NT2/D1 (cell line): ENCODE measurements around the gene MECR.

Experiments used
- DNase-seq: peaks from one replicate; pipeline ENCODE4 v3.0.0-alpha.2; 2011; ENCODE audit warnings: low read depth, low spot score
- H3K27me3 ChIP-seq: 2 replicates; pipeline ENCODE4 v1.6.0; 2011; ENCODE audit warnings: mild to moderate bottlenecking; ENCODE audit not compliant: insufficient read length, insufficient read depth
- H3K36me3 ChIP-seq: 2 replicates; pipeline ENCODE4 v1.6.1; 2011; ENCODE audit warnings: mild to moderate bottlenecking, low read length, mixed read lengths; ENCODE audit not compliant: insufficient read depth, insufficient read length
- H3K4me1 ChIP-seq: 2 replicates; pipeline ENCODE4 v1.5.1; 2011; ENCODE audit not compliant: insufficient read depth, insufficient read length
- H3K4me3 ChIP-seq: 2 replicates; pipeline ENCODE4 v1.5.1; 2011; ENCODE audit warnings: low read depth; ENCODE audit not compliant: insufficient read length
- H3K9ac ChIP-seq: 2 replicates; pipeline ENCODE4 v1.6.0; 2011; ENCODE audit warnings: low read depth; ENCODE audit not compliant: insufficient read length
- H3K9me3 ChIP-seq: 2 replicates; pipeline ENCODE4 v1.5.1; 2011; ENCODE audit warnings: mild to moderate bottlenecking, low read length; ENCODE audit not compliant: insufficient read depth
- SUZ12 ChIP-seq: IDR thresholded peaks from 2 replicates; pipeline ENCODE4 v1.6.1; 2011; ENCODE audit not compliant: insufficient read length, insufficient read depth; ENCODE audit errors: extremely low read depth
- YY1 ChIP-seq: IDR thresholded peaks from 2 replicates; pipeline ENCODE4 v1.6.1; 2011; ENCODE audit not compliant: insufficient read length, insufficient read depth
- ZNF274 ChIP-seq: IDR thresholded peaks from 2 replicates; pipeline ENCODE4 v1.6.1; 2011; ENCODE audit warnings: mild to moderate bottlenecking, low read depth, low read length

The MECR gene

DNA sequence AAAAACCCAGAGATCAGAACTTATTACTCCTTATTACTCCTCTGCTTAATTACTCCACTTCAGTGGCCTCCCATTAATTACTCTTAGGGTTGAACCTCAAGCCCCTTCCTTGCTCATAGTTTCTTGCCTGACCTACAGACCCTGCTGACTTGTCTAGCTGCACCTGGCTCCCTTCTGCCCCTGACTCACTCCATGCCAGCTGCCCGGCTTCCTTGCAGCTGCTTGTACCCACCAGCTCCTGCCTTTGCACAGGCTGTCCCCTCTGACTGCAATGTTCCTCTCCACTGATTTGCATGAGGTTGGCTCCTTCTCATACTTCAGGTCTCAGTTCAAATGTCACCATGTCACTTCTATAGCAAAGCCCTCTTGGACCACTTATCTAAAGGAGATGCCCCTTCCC is 3.7 kb upstream of the MECR start:
- H3K4me3 ChIP-seq: no peak overlapping the region

GRCh38 chr1:29233693-29234092 is 3.0 kb upstream of the MECR start:
- DNase-seq: no peak
- H3K4me1 ChIP-seq: peaks cover 9% of the 10 kb centered on the region
- no peaks in the 10 kb centered on the region for H3K9me3 ChIP-seq
- H3K4me3 ChIP-seq: no peak overlapping the region
- peaks cover 55% of the 10 kb centered on the region for H3K27me3 ChIP-seq
- H3K9ac ChIP-seq: peak overlapping the region; percentile 18
- H3K36me3 ChIP-seq: peaks cover 4% of the 10 kb centered on the region
- TF ChIP-seq YY1 (no peak), SUZ12 (no peak), ZNF274 (no peak)

More for the DNA sequence above, 3.7 kb upstream of the MECR start:
- Histone ChIP-seq H3K27me3 (peaks cover 62% of the 10 kb centered on the region), H3K9ac (no peak overlapping the region), H3K4me1 (peaks cover 16% of the 10 kb centered on the region), H3K9me3 (no peaks in the 10 kb centered on the region), H3K36me3 (no peaks in the 10 kb centered on the region)
- TF ChIP-seq SUZ12: no peak
- no peak for TF ChIP-seq ZNF274
- TF ChIP-seq YY1: no peak
- no peak for DNase-seq

DNA sequence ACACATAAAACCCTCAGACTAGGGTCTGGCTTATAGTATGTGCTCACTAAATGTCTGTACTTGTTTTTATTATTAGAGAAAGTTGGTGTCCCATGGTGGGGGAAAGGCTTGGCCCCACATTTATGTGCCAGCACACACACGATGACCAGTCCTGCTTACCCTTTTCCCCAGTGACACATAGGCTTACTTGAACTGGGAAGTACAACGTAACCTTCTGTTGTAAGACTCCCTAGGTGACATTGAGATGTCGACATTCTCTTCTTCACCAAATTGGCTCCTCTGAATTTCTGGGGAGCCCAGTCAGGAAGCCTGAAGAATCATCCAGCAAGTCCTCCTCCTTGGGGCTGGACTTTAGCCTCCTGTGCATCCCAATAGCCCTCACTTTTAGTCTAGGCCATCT is 1.7 kb upstream of the MECR start:
- H3K4me3 ChIP-seq: no peak overlapping the region
- TF ChIP-seq ZNF274 (no peak), SUZ12 (no peak), YY1 (no peak)
- H3K36me3 ChIP-seq: peaks cover 9% of the 10 kb centered on the region
- no peak for DNase-seq
- H3K9ac ChIP-seq: no peak overlapping the region
- H3K4me1 ChIP-seq: peaks cover 4% of the 10 kb centered on the region
- no peaks in the 10 kb centered on the region for H3K9me3 ChIP-seq
- peaks cover 45% of the 10 kb centered on the region for H3K27me3 ChIP-seq

- no peak for DNase-seq
- Histone ChIP-seq H3K27me3 (peaks cover 25% of the 10 kb centered on the region), H3K9ac (peak overlapping the region; percentile 81), H3K4me1 (no peaks in the 10 kb centered on the region), H3K36me3 (peaks cover 17% of the 10 kb centered on the region), H3K9me3 (no peaks in the 10 kb centered on the region), H3K4me3 (peak overlapping the region; percentile 65)
- no peak for TF ChIP-seq YY1
- TF ChIP-seq ZNF274: no peak
- TF ChIP-seq SUZ12: no peak
These were observed 556 bp downstream of the MECR start for GRCh38 chr1:29230204-29230552.

DNA sequence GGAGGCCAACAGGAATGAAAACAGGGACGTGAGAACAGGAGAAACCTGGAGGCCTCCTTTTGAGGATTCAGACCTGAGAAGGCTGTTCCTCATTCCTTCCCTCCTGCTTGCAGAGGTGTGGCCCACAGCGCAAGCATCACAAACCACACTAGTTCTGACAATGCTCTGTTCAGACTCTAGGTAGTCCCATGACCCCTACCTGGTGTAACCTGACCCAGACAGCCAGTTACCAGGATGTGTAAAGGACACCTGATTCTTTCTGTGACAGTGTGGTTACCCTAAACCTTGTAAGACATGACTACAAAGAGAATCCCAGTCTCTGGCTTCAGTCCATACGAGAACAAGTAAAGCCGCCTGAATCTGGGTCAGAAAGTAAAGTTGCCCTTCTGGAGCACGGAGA is 3.2 kb downstream of the MECR start:
- H3K27me3 ChIP-seq: peaks cover 8% of the 10 kb centered on the region
- no peaks in the 10 kb centered on the region for H3K4me1 ChIP-seq
- TF ChIP-seq SUZ12 (no peak), ZNF274 (no peak), YY1 (no peak)
- H3K4me3 ChIP-seq: no peak overlapping the region
- H3K36me3 ChIP-seq: peaks cover 40% of the 10 kb centered on the region
- DNase-seq: no peak
- H3K9ac ChIP-seq: no peak overlapping the region
- no peaks in the 10 kb centered on the region for H3K9me3 ChIP-seq

DNA sequence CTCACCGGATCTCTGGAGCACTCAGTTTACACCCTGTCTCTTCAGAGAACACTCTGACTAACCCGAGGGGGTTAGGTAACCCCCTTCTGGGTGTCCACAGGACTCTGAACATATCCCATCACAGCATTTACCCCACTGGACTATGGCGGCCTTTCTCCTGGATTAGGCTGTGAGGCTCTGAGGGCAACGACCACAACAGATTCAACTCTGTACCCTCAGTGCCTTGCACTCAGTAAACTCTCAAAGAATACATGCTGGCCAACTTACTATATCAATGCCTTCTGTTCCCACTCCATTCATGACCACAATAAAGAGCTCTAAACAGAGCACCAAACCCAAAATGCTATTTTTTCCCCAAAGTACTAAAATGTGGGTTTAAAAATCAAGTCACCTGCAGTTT is 5.4 kb downstream of the MECR start:
- no peaks in the 10 kb centered on the region for H3K27me3 ChIP-seq
- no peak for DNase-seq
- H3K9ac ChIP-seq: no peak overlapping the region
- H3K9me3 ChIP-seq: no peaks in the 10 kb centered on the region
- no peak for TF ChIP-seq SUZ12
- no peak for TF ChIP-seq ZNF274
- TF ChIP-seq YY1: no peak
- no peaks in the 10 kb centered on the region for H3K4me1 ChIP-seq
- no peak overlapping the region for H3K4me3 ChIP-seq
- H3K36me3 ChIP-seq: peaks cover 56% of the 10 kb centered on the region

- TF ChIP-seq SUZ12: no peak
- TF ChIP-seq YY1: no peak
- no peak for TF ChIP-seq ZNF274
- Histone ChIP-seq H3K4me1 (no peaks in the 10 kb centered on the region), H3K9ac (no peak overlapping the region), H3K36me3 (peaks cover 65% of the 10 kb centered on the region), H3K4me3 (no peak overlapping the region), H3K9me3 (no peaks in the 10 kb centered on the region), H3K27me3 (no peaks in the 10 kb centered on the region)
- no peak for DNase-seq
These were observed 6.3 kb downstream of the MECR start for GRCh38 chr1:29224356-29224837.

DNA sequence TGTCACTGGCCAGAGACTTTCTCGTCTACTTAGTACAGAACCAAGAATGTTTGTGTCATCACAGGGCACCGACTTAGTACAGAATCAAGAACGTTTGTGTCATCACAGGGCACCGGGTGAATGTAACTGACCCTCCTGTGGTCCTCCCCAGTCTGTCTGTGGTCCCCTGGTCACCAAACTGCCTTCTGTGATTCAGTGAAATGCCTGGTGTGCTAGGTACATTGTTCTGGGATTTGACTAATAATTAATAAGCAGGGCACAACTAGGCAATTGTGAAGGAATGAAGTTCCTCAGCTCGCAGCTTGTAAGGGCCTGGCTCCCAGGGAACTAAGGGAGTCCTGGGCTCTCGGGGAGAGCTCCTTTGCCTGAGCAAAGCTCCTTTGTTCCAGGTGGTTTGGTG is 7.2 kb downstream of the MECR start:
- no peak overlapping the region for H3K9ac ChIP-seq
- H3K36me3 ChIP-seq: peaks cover 59% of the 10 kb centered on the region
- H3K4me3 ChIP-seq: no peak overlapping the region
- H3K27me3 ChIP-seq: no peaks in the 10 kb centered on the region
- DNase-seq: no peak
- TF ChIP-seq SUZ12: no peak
- no peak for TF ChIP-seq YY1
- no peak for TF ChIP-seq ZNF274
- no peaks in the 10 kb centered on the region for H3K9me3 ChIP-seq
- no peaks in the 10 kb centered on the region for H3K4me1 ChIP-seq
